Panc1 (cell line): ENCODE results near the gene ENPP3. TPM values are rescaled to one million over a fixed set of nuclear protein-coding genes. Genes with fewer than 3 reads are reported as not detected.
A peak's percentile ranks its signal among the peaks of the same experiment; 100 is the strongest.

Experiments
- ATAC-seq: fragments of 200-7000 bp; cut with Tn5 transposase; 2 replicates; pipeline ENCODE4 v1.9.1; 2020; ENCODE audit warnings: mild to moderate bottlenecking, moderate library complexity
- BruUV-seq: library from RNA; stranded (reverse); fragments of 400-500 nt; replicated peaks from 2 replicates; lab custom pipeline; 2021; lab: Mats Ljungman, UMichigan
- CTCF ChIA-PET: fragments of 300-600 bp; sonication (Branson Sonifier 250); formaldehyde crosslinking; loops from one replicate; lab custom pipeline; 2022; ENCODE audit warnings: antibody characterized with exemption; lab: Charles Lee
- POLR2A ChIA-PET: fragments of 300-600 bp; sonication (Branson Sonifier 250); formaldehyde crosslinking; loops from one replicate; lab custom pipeline; 2022; ENCODE audit warnings: antibody characterized with exemption; lab: Charles Lee
- DNase-seq: peaks from one replicate; pipeline ENCODE4 v3.0.0-alpha.2; 2010; ENCODE audit warnings: low read depth, low spot score
- H3K27ac ChIP-seq: 2 replicates; pipeline ENCODE4 v1.5.1; 2011; ENCODE audit warnings: mild to moderate bottlenecking, low read length, inconsistent platforms
- H3K27me3 ChIP-seq: fragments of 200-500 bp; sonication (Bioruptor generic); 2 replicates; pipeline ENCODE4 v1.6.0; 2014; ENCODE audit warnings: low read length, inconsistent platforms; ENCODE audit not compliant: control insufficient read depth, insufficient read depth
- H3K36me3 ChIP-seq: fragments of 200-500 bp; sonication (Bioruptor generic); 2 replicates; pipeline ENCODE4 v1.5.1; 2014; ENCODE audit warnings: inconsistent platforms, mild to moderate bottlenecking, low read length, moderate library complexity; ENCODE audit not compliant: control insufficient read depth, insufficient read depth
- H3K4me1 ChIP-seq: 2 replicates; pipeline ENCODE4 v1.5.1; 2011; ENCODE audit warnings: inconsistent platforms, mild to moderate bottlenecking, low read length, moderate library complexity; ENCODE audit not compliant: control insufficient read depth, insufficient read depth
- H3K4me3 ChIP-seq, 2 experiments: 2 replicates each; pipeline ENCODE4 v1.5.1; 2011 to 2012; ENCODE audit warnings: low read depth in 2 of 2, low read length in 2 of 2, mild to moderate bottlenecking in 2 of 2, inconsistent platforms in 1 of 2, moderate library complexity in 1 of 2
- H3K9me3 ChIP-seq: fragments of 200-500 bp; sonication (Bioruptor generic); 2 replicates; pipeline ENCODE4 v1.5.1; 2014; ENCODE audit warnings: low read depth, mild to moderate bottlenecking, inconsistent platforms, low read length, moderate library complexity; ENCODE audit not compliant: control insufficient read depth, insufficient read depth
- CTCF ChIP-seq: fragments of 450-650 bp; IDR thresholded peaks from 2 replicates; pipeline ENCODE4 v1.5.1; 2017; ENCODE audit warnings: mild to moderate bottlenecking
- POLR2AphosphoS5 ChIP-seq: IDR thresholded peaks from 2 replicates; pipeline ENCODE4 v1.6.1; 2012; ENCODE audit warnings: mild to moderate bottlenecking, low read depth, low read length, moderate library complexity
- REST ChIP-seq, 2 experiments: IDR thresholded peaks; 2 replicates each; pipeline ENCODE4 v1.6.1; 2011 to 2012; ENCODE audit warnings: low read depth in 2 of 2, control low read depth in 1 of 2, low read length in 1 of 2, mild to moderate bottlenecking in 1 of 2, moderate library complexity in 1 of 2; ENCODE audit not compliant: insufficient read depth in 1 of 2
- SIN3A ChIP-seq: IDR thresholded peaks from 2 replicates; pipeline ENCODE4 v1.6.1; 2012; ENCODE audit warnings: low read depth, mild to moderate bottlenecking, low read length, moderate library complexity, borderline replicate concordance; ENCODE audit not compliant: insufficient read depth
- TCF7L2 ChIP-seq: IDR thresholded peaks from 2 replicates; pipeline ENCODE4 v1.6.1; 2011; ENCODE audit warnings: mild to moderate bottlenecking, low read depth, low read length, inconsistent platforms
- in situ Hi-C: cut with HindIII; loops from 2 replicates; pipeline ENCODE4 v1.10.0; 2016; ENCODE audit warnings: low sequenced_read_pairs, low pct_unique_long_range_greater_than_20kb
- intact Hi-C: fragments of 100-400 bp; cut with micrococcal nuclease; formaldehyde crosslinking; loops from one replicate; pipeline ENCODE4 v1.10.0; 2022; ENCODE audit not compliant: unreplicated experiment
- total RNA-seq: library from RNA; stranded (reverse); gene quantifications from one replicate; pipeline ENCODE4 v1.2.1, GENCODE V29; 2021; ENCODE audit not compliant: unreplicated experiment

Gene ENPP3
- total RNA-seq, 1 experiment from 2014 or later = not detected

- intact Hi-C loops = loop anchor here (10.0 kb wide), 1 partner anchor 132 kb away; no protein-coding TSS in a partner anchor
- ChIA-PET POLR2A (no interaction called here), CTCF (no interaction called here)
- in situ Hi-C loops = no loop called here
- no peaks in the 10 kb centered on the region for H3K36me3 ChIP-seq
- no peaks in the 10 kb centered on the region; the same call in 1 of the 2 replicates for H3K27me3 ChIP-seq
- H3K4me1 ChIP-seq = no peaks in the 10 kb centered on the region
- DNase-seq (no peak), ATAC-seq (0 out of 2 replicates have a peak, but pooled peaks have one; percentile 62)
- BruUV-seq = no TSS peak
- H3K4me3 ChIP-seq = no peak overlapping the region
- peak; percentile 31; the same call in 1 of the 2 replicates for TF ChIP-seq CTCF
- TF ChIP-seq REST (IDR thresholded peaks at IDR 0.05; ENCODE audit: insufficient read depth in 1 of 2, low read depth in 2 of 2, low read length in 1 of 2) = no peak
- no peak overlapping the region for H3K27ac ChIP-seq
- H3K9me3 ChIP-seq = no peaks in the 10 kb centered on the region
These were observed 145.7 kb downstream of the ENPP3 start for GRCh38 chr6:131782764-131783163.

GRCh38 chr6:131784561-131784960 is 147.5 kb downstream of the ENPP3 start:
- ATAC-seq = no peak
- CTCF ChIA-PET = no interaction called here

More at GRCh38 chr6:131784561-131784960, 147.5 kb downstream of the ENPP3 start:
- BruUV-seq = no TSS peak
- intact Hi-C loops = loop anchor here (10.0 kb wide), 1 partner anchor 130 kb away; no protein-coding TSS in a partner anchor
- H3K27me3 ChIP-seq = no peaks in the 10 kb centered on the region; the same call in 1 of the 2 replicates
- no peak overlapping the region for H3K27ac ChIP-seq
- in situ Hi-C loops = no loop called here
- no peak for DNase-seq
- TF ChIP-seq REST (IDR thresholded peaks at IDR 0.05; ENCODE audit: insufficient read depth in 1 of 2, low read depth in 2 of 2, low read length in 1 of 2) = no peak
- no peak for TF ChIP-seq TCF7L2
- no peak for TF ChIP-seq POLR2AphosphoS5
- no peak for TF ChIP-seq CTCF
- no peak for TF ChIP-seq SIN3A
- H3K4me3 ChIP-seq = no peak overlapping the region
- H3K36me3 ChIP-seq = no peaks in the 10 kb centered on the region
- POLR2A ChIA-PET = no interaction called here
- no peaks in the 10 kb centered on the region for H3K9me3 ChIP-seq
- H3K4me1 ChIP-seq = no peaks in the 10 kb centered on the region
